NCI-H69 (cell line): ENCODE results near the gene CCL14.

Experiments
- DNase-seq: peaks from one replicate; lab custom pipeline; 2025; lab: John Stamatoyannopoulos, UW

Gene CCL14

DNA sequence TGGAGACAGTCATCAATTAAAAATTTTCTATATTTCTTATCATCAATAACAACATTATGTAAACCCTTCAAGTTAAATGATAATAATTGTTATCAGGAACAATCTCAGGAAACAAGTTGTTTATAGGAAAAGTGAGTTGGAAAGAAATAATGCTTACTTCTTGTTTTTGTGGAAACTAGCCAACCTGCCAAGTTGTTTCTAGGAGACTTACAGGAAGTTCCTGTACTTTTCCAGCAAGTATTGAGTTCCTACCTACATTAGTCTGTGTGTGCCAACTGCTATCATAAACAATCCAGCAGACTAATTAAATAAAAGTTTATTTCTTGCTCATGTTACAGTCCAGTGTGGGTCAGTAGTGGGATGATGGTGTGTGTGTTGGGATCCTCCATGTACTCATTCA is 1.6 kb upstream of the CCL14 start:
- DNase-seq, result no peak

DNA sequence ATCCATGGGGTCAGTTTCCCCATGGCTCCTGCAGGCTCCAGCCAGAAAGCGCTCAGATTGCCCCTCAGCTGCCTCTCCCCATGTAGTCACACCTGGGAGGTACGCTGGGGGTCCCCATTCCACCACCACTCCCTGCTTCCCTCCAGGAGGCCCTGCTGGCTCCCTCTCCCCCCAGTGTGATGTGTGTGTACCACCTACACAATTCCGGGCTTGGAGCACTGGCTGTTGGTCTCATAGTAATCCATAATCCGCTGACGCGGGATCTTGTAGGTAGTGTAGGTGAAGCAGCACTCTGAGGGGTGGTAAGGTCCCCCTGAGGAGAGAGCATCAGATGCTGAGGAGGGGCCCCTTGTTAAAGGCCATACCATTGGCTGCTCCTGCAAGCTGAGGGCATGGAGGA is 2.4 kb downstream of the CCL14 start:
- no peak for DNase-seq

DNA sequence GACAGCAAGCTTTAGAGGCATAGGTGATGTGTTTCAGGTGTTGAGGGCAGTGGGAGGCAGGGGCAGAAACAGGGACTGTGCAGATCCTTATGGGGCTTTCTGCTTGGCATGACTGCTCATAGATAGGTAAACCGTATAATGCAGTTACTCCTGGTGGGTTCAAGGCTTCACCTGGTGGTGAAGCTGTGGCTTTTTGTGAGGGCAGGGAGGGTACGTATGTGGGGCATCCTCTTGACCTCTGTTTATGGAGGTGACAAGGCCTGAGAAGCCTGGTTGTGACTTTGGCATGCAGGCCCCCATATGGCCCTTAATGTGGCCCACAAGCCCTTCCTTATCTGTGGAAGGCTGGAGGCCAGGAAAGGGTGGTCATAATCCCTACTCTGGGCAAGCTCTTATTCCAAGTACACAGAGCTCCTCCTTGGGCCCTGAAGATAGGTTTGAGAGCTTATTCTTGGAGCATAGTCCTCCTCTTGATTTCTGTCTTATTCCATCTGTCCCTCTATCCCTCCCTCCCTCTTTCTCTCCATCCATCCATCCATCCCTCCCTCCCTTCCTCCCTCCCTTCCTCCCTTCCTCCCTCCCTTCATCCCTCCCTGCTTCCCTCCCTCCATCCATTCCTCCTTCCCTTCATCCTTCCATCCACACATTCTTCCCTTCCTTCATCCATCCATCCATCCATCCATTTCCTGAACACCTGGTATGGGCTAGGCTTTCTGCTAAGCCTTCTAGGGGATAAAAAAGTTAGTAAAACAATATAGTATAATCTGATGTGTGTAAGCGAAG is 3.9 kb downstream of the CCL14 start:
- no peak for DNase-seq

DNA sequence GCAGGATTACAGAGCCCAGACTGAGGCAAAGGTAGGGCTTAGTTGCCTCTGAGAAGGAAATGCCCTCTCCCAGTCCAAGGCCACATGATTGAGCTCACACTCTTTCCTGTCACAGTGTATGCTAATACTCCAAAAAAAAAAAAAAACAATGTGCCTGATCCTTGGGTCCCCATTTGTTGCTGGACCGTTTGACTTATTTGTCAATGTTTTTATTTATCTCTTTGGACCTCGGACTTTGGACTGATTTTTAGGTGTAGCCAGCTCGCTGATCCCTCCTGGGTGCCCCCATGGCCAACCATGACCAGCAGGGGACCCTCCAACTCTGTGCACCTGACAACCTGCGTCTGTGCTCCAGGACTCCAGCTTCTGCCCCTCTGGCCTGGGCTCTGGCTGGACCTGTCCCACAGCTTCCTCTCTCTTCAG is 4.6 kb downstream of the CCL14 start:
- no peak for DNase-seq

DNA sequence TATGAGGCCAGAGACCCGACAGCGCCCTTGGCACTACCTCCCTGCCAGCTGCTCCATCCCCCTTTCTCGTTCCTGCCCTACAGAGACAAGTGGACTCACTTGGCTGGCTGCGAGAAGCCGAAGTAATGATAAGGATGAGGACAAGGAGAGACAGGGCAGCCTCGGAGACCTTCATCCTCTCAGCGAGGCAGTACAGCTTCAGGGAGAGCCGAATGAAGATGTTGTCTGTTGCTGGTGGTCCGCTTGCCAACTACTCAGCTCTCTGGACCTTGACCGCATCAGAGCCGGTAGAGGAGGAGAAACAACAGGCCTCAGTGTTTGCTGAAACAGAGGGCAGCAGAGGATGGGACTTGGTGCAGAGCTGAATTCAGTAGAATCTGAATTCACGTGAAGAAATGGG is 5.3 kb downstream of the CCL14 start, which contains the start of gene CCL16:
Gene CCL16, minus strand, starts transcription at position 252 of the 400 bp plus-strand sequence. Its CDS starts 77 bp downstream, at position 175.
- no peak for DNase-seq

DNA sequence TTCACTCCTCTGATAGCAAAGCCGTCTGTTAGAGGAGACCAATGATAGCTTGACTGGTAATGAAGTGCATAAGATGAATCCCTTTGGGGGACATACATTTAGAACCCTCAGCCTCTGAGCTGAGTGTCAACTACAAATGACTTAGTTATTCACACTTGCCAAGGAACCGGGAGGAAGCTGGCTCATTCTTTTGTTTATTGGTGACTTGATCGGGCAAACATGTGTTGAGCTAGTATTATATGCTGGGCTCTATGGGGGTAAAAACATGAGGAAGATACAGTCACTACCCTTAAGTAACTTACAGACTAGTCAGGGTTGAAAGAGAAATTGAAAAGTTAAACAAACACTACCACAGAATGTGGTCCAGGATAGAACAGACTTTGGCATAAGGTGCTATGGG is 8.2 kb downstream of the CCL14 start:
- no peak for DNase-seq

DNA sequence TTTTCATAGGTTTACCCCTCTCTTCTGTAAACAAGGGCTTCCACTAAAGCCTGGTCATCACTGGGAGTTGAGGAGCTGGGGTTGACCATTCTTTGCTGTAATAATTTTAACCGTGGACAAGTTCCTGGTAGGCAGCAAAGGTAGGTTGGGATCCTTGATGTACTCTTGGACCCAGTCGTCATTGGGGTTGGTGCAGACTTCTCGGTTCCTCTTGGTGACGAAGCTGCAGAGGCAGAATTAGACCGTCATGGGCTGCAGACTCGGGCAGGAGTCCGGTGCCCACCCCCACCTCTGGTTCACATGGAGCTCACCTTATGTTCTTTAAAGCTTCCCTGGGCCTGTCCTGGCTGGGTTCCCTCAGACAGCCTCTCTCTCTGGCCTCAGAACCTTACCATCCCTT is 9.0 kb downstream of the CCL14 start:
- no peak for DNase-seq

DNA sequence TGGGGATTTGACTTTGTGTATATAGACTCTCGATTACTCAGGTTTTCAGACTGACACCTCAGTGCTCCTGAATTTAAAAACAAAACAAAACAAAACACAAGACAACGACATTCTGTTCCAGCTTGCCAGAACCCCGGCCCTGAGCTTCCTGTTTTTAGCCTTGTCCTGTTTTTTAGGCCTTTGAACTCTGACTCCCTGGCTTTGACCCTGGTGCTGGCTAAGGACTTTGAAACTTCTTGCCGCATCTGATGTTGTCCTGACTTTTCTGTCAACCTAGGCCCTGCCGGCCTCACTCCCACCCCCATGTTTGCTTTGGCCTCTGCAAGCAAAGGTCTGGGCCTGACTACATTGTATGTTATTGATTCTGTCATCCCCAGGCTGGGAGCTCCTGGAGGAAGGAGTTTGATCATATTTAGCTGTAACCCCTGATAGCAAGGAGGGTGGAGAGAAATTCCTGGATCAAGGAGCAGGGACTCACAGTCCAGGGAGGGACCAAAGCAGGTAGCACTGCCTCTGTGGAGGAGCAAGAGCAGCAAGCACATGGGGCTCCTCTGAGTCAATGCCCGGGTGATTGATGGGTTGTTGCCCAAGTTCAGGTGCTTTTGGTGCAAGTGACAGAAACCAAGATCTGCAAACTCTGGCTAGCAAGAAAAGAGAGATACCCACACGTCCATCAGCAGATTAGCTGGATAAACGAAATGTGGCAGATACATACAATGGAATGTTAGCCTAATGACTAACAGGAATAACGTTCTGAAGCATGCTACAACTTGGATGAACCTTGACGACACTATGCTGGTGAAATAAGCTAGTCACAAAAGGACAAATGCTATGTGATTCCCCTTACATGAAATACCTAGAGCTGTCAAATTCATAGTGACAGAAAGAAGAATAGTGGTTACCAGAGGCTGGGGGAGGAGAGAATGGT is 12.9 kb downstream of the CCL14 start:
- DNase-seq, result no peak

DNA sequence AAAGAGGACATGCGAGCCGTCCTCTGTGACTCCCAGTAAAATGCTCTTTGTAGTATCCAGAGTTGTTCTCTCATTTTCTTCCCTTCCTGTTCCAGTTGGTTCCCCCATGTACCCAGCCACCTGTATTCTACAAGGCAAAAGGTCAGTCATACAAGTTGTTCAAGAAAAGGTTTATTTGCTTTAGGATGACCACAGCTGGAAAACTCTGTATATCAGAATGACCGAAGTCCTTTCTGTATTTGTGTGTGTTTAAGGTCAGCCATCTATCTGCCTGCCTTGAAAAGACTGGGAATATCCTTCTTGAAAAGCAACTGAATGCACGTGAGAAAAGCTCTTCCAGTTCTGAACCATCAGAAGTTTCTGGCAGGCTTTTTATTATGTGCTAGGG is 13.6 kb downstream of the CCL14 start:
- DNase-seq, result no peak

DNA sequence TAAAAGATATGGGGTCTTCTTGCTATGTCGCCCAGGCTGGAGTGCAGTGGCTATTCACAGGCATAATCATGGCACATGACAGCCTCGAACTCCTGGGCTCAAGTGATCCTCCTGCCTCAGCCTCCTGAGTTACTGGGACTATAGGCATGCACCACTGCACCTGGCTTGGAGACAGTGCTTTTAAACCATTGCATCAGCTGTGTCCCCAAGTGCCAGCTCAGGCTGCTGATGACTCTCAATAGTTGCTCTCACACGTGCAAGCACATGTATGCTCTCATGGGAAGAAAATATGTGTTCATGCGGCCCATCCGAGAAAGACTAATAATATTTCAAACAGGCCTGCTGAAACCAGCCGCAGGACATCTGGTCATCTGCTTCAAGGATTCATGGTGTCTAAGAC is 14.0 kb downstream of the CCL14 start:
- no peak for DNase-seq

DNA sequence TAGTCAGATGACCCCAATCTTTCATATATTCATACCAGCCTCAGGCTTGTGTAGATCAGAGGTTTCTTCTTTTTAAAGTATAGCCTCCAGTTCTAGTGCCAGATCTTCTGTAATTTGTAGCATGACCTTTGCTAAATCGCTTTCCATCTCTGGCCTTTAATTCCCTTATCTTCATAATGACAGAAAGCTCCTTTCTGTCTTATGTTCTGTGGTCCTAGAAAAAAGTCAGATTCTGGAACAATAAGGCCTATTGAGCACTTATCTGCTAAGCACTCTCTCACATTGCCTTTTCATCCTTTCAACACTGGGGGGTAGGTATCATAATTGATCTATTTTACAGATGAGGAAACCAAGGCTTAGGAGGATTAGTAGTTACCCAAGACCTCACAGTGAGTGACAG is 14.5 kb downstream of the CCL14 start:
- no peak for DNase-seq

DNA sequence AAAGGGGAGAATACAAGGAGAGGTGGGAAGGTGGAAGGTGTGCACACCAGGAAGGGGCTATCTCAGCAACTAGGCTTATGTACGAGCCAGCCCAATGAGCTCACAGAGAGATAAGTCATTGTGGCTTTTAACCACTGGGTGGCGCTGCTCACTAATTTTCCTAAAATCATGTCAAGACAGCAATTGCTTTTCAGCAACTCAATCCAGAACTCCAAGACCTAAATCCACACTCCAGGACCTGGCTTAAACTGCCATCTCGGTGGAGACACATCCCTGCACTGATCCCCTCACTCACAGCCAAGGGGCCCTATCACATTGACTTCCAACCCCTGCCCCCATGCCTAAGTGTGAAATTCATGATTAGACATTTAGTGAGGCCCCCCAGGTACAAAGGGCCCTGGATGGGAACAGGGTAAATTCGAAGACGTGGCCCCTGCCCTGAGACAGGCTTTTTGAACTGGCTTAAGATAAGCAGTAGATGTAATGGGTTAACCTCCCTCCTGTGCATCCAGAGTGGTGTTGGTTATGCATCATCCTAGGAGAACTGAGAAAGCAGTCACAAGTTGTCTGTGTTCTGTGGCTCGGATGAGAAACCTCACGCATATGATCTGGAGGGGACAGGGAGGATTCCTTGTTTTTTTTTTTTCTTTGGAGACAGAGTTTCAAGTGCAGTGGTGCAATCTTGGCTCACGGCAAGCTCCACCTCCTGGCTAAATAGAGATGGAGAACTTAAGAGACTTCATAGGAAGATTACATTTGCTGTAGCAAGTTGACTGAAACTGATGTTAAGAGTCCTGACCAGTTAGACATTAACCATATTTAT is 16.8 kb downstream of the CCL14 start:
- DNase-seq, result peak; percentile 78

DNA sequence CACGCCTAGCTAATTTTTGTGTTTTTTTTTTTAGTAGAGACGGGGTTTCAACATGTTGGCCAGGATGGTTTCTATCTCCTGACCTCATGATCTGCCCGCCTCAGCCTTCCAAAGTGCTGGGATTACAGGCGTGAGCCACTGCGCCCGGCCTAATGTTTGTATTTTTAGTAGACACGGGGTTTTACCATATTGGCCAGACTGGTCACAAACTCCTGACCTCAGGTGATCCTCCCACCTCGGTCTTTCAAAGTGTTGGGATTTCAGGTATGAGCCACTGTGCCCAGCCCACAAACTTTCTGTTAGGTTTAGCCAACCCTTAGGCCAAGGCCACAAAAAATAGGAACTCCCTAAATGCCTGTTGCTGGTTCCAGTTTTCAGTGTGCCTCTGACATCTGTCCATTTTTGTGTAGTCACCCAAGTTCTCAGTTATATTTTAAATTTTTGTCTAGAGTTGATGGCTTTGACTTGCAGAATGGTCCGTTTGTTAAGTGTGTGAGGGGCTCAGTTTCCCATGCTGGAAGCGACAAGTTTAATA is 17.9 kb downstream of the CCL14 start:
- DNase-seq, result no peak

DNA sequence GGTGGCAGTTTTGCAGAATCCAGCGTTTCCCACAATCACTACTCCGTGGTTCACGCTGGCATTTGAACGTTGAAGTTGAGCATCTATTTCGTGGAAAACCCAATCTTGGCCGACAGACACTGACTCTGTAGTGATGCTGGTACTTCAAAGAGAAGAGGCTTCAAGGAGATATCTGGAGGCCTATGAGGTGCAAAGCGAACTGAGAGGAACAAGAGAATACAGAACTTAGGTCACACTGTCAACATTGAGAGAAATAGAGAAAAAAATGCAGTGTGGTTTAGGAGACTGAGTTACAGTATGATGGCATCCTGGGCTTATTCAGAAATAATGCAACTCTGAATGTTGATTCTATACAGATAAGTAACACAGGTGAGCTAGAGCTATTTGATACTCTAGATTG is 21.3 kb downstream of the CCL14 start:
- no peak for DNase-seq

DNA sequence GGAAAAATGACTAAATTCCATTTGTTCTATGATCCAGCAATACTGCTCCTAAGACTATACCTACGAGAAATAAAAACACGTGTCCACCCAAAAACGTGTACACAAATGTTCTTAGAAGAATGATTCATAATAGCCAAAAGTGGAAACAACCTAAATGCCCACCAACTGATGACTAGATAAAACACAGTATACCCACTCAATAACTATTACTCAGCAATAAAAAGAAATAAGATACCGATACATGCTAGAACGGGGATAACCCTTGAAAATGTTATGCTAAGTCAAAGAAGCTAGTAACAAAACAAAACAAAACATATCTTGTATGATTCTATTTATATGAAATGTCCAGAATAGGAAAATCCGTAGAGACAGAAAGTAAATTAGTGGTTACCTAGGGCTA is 22.9 kb downstream of the CCL14 start:
- no peak for DNase-seq

DNA sequence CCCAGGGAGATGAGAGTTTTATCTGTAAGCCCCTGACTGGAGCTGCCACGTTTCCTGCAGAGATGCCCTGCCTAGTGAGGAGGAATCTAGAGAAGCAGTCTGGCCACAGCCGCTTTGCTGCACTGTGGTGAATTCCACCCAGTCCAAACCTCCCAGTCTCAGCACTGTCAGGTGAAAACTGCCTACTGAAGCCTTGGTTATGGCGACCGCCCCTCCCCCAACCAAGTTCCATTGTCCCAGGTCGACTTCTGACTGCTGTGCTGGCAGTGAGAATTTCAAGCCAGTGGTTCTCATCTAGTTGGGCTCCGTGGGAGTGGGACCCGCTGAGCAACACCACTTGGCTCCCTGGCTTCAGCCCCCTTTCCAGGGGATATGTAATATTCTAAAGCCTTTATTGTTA is 32.8 kb downstream of the CCL14 start:
- no peak for DNase-seq

DNA sequence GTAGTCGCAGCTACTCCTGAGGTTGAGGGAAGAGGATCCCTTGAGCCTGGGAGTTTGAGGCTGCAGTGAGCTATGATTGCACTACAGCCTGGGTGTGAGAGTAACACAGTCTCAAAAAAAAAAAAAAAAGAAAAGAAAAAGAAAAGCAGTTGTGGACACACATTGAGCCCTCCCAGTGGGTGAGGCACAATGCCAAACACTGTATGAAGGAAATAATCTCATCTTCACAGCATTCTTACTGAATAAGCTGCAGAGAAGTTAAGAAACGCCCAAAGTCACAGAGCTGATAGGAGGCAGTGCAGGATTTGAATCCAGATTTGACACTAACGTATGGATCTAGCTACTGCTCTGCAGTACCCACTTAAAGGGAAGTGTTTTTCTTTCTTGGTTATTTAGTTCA is 37.1 kb downstream of the CCL14 start:
- DNase-seq, result no peak

DNA sequence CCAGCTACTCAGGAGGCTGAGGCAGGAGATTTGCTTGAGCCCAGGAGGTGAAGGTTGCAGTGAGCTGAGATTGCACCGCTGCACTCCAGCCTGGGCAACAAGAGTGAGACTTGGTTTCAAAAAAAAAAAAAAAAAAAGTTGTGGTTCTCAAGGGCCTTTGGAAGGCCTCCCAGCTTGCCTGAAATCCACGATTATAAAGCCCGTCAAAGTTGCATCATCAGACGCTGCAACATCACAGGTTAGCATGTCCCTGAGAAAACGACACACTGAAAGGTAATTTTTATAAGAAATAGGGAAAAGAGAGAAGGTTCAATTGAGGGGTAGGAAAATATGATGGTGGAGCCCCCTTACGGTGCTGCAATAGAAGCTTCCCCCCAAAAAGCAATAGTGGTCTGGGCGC is 38.4 kb downstream of the CCL14 start:
- DNase-seq, result no peak

DNA sequence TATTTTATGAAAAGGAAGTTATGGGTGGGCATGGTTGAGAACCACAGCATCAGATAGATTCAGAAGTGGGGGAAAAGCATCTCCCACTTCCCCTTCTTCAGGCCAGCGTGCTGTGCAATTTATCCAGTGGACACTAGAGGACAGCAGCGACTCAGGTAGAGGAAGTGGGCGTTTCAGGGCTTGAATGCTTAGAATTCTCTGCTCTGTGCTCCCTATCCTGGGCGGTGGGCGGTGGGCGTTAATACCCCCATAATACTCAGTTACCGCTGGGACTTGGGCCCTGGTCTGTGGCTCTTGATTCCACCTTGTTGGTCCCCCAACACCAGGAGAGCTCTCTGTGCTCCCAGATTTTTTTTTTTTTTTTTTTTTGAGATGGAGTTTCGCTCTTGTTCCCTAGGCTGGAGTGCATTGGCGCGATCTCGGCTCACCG is 39.4 kb downstream of the CCL14 start:
- DNase-seq, result peak; percentile 77

DNA sequence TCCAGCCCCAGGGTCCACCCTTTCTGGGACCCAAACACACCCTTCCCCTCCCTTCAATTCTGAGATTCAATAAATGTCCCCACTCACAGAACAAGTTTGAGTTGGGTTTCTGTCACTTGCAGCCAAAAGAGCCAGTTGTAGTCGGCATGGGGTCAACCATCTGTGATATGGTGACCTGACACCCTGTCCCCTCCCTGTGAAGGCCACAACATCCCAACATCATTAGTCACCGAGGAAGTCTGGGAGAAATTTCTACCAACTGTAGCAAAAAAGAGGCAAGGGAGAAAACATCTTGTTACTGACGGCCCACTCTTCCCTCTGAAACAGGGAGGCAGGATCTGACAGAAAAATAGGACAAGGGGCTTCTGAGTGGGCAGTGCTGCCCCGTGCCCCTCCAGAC is 42.4 kb downstream of the CCL14 start:
- DNase-seq, result no peak

DNA sequence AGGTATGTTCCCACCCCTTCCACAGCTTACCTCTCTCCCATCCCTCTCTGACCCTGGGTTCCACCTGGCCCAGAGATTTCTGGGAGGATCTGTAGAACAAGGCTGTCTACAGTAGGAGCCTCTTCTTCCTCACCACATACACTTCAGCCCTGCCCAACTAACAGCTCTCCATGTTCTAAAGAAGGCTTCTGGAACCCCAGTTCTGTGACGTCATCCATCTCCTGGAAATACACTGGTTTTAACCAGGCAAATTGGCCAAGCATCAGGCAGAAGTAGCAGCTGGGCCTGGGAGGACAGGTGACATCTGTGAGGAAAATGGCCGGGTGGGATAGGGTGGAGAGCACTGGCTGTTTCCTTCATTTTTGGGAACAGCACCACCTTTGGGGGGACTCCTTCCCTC is 43.0 kb downstream of the CCL14 start, which contains the start of gene LYZL6:
Gene LYZL6, minus strand, starts transcription at position 177 of the 400 bp plus-strand sequence. CDS start 4,357 bp downstream, outside the sequence.
- DNase-seq, result no peak
